B cell (primary cell): ENCODE results near the gene PARN. TPM values are rescaled to one million over a fixed set of nuclear protein-coding genes. Genes with fewer than 3 reads are reported as not detected.

Experiments
- ATAC-seq: fragments of 200-7000 bp; cut with Tn5 transposase; one replicate; pipeline ENCODE4 v1.10.0; 2021; ENCODE audit warnings: low read depth, mild to moderate bottlenecking, moderate number of reproducible peaks, moderate library complexity
- CTCF ChIA-PET: fragments of 350-600 bp; sonication (Branson Sonifier 250); formaldehyde crosslinking; loops from one replicate; lab custom pipeline; 2021; ENCODE audit warnings: antibody characterized with exemption, inconsistent platforms; lab: Charles Lee
- POLR2A ChIA-PET: fragments of 350-600 bp; sonication (Branson Sonifier 250); formaldehyde crosslinking; loops from one replicate; lab custom pipeline; 2021; ENCODE audit warnings: antibody characterized with exemption; lab: Charles Lee
- DNase-seq: peaks from one replicate; pipeline ENCODE4 v3.0.0; 2013
- H2AFZ ChIP-seq: 2 replicates; pipeline ENCODE4 v1.6.1; 2012; ENCODE audit warnings: mild to moderate bottlenecking, low read depth, low read length; ENCODE audit not compliant: insufficient read depth, poor library complexity, severe bottlenecking
- H3K27ac ChIP-seq, 2 donors: 1 replicate in 1 of 2; 2 replicates in 1 of 2; pipeline ENCODE4 v1.5.1; 2012 to 2013; ENCODE audit warnings: low read length in 2 of 2, mild to moderate bottlenecking in 2 of 2, moderate library complexity in 1 of 2
- H3K27me3 ChIP-seq, 4 experiments: fragments of 200-600 bp in 1 of 4; sonication (generic) in 1 of 4; replicated peaks in 1 of 4; 1 replicate in 2 of 4; 2 replicates in 2 of 4; pipeline versions ENCODE4 v1.6.1 to v1.7.0; 2013 to 2016; ENCODE audit warnings: low read length in 3 of 4, mild to moderate bottlenecking in 2 of 4, mixed read lengths in 1 of 4, moderate library complexity in 1 of 4; ENCODE audit not compliant: insufficient read depth in 4 of 4, control insufficient read depth in 3 of 4; ENCODE audit errors: control extremely low read depth in 1 of 4
- H3K36me3 ChIP-seq, 2 experiments: replicated peaks in 1 of 2; 1 replicate in 1 of 2; 2 replicates in 1 of 2; pipeline versions ENCODE4 v1.6.1 to v1.7.1; 2013; ENCODE audit warnings: low read length in 1 of 2; ENCODE audit not compliant: insufficient read depth in 2 of 2, control insufficient read depth in 1 of 2; ENCODE audit errors: control extremely low read depth in 1 of 2, extremely low read depth in 1 of 2
- H3K4me1 ChIP-seq, 2 donors: fragments of 200-600 bp in 1 of 2; sonication (generic) in 1 of 2; 1 replicate in 1 of 2; 2 replicates in 1 of 2; pipeline versions ENCODE4 v1.5.1 to v1.6.1; 2013 to 2017; ENCODE audit warnings: low read length in 2 of 2; ENCODE audit not compliant: control insufficient read depth in 2 of 2, insufficient read depth in 2 of 2
- H3K4me2 ChIP-seq: replicated peaks from 2 replicates; pipeline ENCODE3; 2012; ENCODE audit warnings: mild to moderate bottlenecking, low read depth, low read length; ENCODE audit not compliant: poor library complexity, severe bottlenecking
- H3K4me3 ChIP-seq, 5 experiments: fragments of 200-600 bp in 1 of 5; sonication (generic) in 1 of 5; 1 replicate in 3 of 5; 2 replicates in 2 of 5; pipeline versions ENCODE4 v1.5.1 to v1.7.0; 2011 to 2016; ENCODE audit warnings: low read length in 4 of 5, mild to moderate bottlenecking in 4 of 5, low read depth in 2 of 5, control low read depth in 1 of 5, moderate library complexity in 1 of 5; ENCODE audit not compliant: insufficient read depth in 1 of 5; ENCODE audit errors: control extremely low read depth in 1 of 5, extremely low read depth in 1 of 5
- H3K79me2 ChIP-seq: fragments of 200-600 bp; sonication (generic); one replicate; pipeline ENCODE4 v1.6.0; 2016; ENCODE audit warnings: low read length; ENCODE audit not compliant: control insufficient read depth, insufficient read depth
- H3K9ac ChIP-seq: fragments of 200-600 bp; sonication (generic); 2 replicates; pipeline ENCODE4 v1.6.1; 2017; ENCODE audit warnings: mild to moderate bottlenecking, low read length, moderate library complexity
- H3K9me3 ChIP-seq, 3 donors: one replicate each; pipeline versions ENCODE4 v1.6.1 to v1.7.1; 2013; ENCODE audit warnings: low read length in 2 of 3; ENCODE audit not compliant: control insufficient read depth in 2 of 3, insufficient read depth in 1 of 3; ENCODE audit errors: control extremely low read depth in 1 of 3
- H4K20me1 ChIP-seq: 2 replicates; pipeline ENCODE4 v1.6.0; 2012; ENCODE audit warnings: mild to moderate bottlenecking, low read length; ENCODE audit not compliant: insufficient read depth, control insufficient read depth, poor library complexity, severe bottlenecking
- H3K27ac Mint-ChIP-seq: one replicate; pipeline ENCODE4 v1.8.0; 2021; ENCODE audit warnings: mixed read lengths
- H3K27me3 Mint-ChIP-seq: one replicate; pipeline ENCODE4 v1.8.0; 2021; ENCODE audit warnings: mixed read lengths
- H3K4me1 Mint-ChIP-seq: one replicate; pipeline ENCODE4 v1.8.0; 2021; ENCODE audit warnings: mixed read lengths
- H3K4me3 Mint-ChIP-seq: one replicate; pipeline ENCODE4 v1.8.0; 2021; ENCODE audit warnings: mixed read lengths
- H3K9me3 Mint-ChIP-seq: one replicate; pipeline ENCODE4 v1.8.0; 2022; ENCODE audit warnings: mixed read lengths; ENCODE audit not compliant: insufficient read depth
- EZH2 ChIP-seq: IDR thresholded peaks from 2 replicates; pipeline ENCODE4 v1.6.1; 2012; ENCODE audit warnings: borderline replicate concordance, low read depth, mild to moderate bottlenecking, moderate library complexity, low read length; ENCODE audit not compliant: insufficient read depth, poor library complexity, severe bottlenecking
- WGBS: methylation state at CpG from one replicate; pipeline ENCODE4 v1.1.5; 2013; ENCODE audit warnings: missing lambda C conversion rate; ENCODE audit not compliant: insufficient coverage; 5-methylcytosine and 5-hydroxymethylcytosine counted together
- intact Hi-C: fragments of 100-400 bp; cut with micrococcal nuclease; formaldehyde crosslinking; loops from one replicate; pipeline ENCODE4 v1.10.0; 2022
- polyA plus RNA-seq: library from polyadenylated mRNA; depleted of rRNA; stranded (reverse); fragments of >200 nt; gene quantifications from 2 replicates; pipeline ENCODE4 v1.2.3, GENCODE V29; 2012
- total RNA-seq, 2 donors: library from RNA; stranded (reverse); fragments of 120-200 nt in 1 of 2; gene quantifications; 1 replicate in 1 of 2; 2 replicates in 1 of 2; pipeline versions ENCODE4 v1.2.3 to v1.2.4, GENCODE V29; 2013 to 2022
- TF ChIP-seq, protein P1 (sequence below): fragments of 200-600 bp; IDR thresholded peaks from one replicate; pipeline ENCODE4 v1.8.0; 2022; ENCODE audit warnings: antibody characterized with exemption, mild to moderate bottlenecking

Gene PARN
- total and polyA plus RNA-seq, 2 donors (not counting 1 experiment from before 2014, with no cell fraction given) = 25.3 to 62.2 TPM

DNA sequence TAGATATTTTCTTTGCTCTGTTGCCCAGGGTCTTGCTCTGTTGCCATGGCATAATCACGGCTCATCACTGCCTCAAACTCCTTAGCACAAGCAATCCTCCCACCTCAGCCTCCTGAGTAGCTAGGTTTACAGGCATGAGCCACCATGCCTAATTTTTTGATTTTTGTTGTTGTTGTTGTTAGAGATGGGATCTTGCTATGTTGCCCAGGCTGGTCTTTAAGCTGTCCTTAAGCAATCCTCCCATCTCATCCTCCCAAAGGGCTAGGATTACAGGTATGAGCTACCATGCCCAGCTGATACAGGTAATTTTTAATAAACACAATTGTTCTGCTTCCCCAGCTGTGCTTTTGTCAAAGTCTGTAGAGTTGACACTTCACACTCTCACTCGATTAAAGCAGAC lies 159.3 kb downstream of the PARN start:
- CTCF ChIA-PET = no interaction called here
- Mint-ChIP-seq H3K27ac (no peak overlapping the region), H3K27me3 (no peaks in the 10 kb centered on the region), H3K9me3 (no peaks in the 10 kb centered on the region), H3K4me3 (no peak overlapping the region), H3K4me1 (no peaks in the 10 kb centered on the region)
- 100% methylated on average over 1 of the region's 2 CpGs for WGBS
- intact Hi-C loops = no loop called here
- H3K79me2 ChIP-seq = peaks cover 3% of the 10 kb centered on the region
- H3K27ac ChIP-seq = no peak overlapping the region
- H4K20me1 ChIP-seq = no peaks in the 10 kb centered on the region
- no peak overlapping the region for H3K4me3 ChIP-seq
- no peaks in the 10 kb centered on the region for H3K27me3 ChIP-seq
- no peak overlapping the region for H2AFZ ChIP-seq
- H3K9me3 ChIP-seq = no peaks in the 10 kb centered on the region
- no peak for ATAC-seq
- H3K9ac ChIP-seq = no peak overlapping the region
- POLR2A ChIA-PET = no interaction called here
- H3K4me2 ChIP-seq = no peak overlapping the region
- DNase-seq = no peak
- peaks cover 4% of the 10 kb centered on the region in 2 experiments for H3K36me3 ChIP-seq
- TF ChIP-seq EZH2 = no peak
- TF ChIP-seq, protein P1, sequence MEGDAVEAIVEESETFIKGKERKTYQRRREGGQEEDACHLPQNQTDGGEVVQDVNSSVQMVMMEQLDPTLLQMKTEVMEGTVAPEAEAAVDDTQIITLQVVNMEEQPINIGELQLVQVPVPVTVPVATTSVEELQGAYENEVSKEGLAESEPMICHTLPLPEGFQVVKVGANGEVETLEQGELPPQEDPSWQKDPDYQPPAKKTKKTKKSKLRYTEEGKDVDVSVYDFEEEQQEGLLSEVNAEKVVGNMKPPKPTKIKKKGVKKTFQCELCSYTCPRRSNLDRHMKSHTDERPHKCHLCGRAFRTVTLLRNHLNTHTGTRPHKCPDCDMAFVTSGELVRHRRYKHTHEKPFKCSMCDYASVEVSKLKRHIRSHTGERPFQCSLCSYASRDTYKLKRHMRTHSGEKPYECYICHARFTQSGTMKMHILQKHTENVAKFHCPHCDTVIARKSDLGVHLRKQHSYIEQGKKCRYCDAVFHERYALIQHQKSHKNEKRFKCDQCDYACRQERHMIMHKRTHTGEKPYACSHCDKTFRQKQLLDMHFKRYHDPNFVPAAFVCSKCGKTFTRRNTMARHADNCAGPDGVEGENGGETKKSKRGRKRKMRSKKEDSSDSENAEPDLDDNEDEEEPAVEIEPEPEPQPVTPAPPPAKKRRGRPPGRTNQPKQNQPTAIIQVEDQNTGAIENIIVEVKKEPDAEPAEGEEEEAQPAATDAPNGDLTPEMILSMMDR = no peak
- H3K4me1 ChIP-seq = no peaks in the 10 kb centered on the region

DNA sequence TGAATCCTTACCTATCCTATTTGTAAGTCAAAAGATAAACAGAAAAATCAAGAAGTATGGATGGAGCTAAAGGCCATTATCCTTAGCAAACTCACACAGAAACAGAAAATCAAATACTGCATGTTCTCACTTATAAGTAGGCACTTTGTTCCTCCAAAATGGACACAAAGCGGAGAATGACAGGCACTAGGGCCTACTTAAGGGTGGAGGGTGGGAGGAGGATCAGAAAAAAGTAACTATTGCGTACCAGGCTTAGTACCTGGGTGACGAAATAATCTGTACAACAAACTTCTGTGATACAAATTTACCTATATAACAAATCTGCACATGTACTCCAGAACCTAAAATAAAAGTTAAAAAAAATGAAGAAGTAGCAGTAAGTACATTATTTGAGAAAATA lies 164.3 kb downstream of the PARN start:
- intact Hi-C loops = no loop called here

More for the DNA sequence above, 164.3 kb downstream of the PARN start:
- peaks cover 2 to 3% of the 10 kb centered on the region in 2 experiments for H3K36me3 ChIP-seq
- H3K79me2 ChIP-seq = no peaks in the 10 kb centered on the region
- no peak overlapping the region for H3K4me2 ChIP-seq
- no peak for DNase-seq
- ChIA-PET CTCF (no interaction called here), POLR2A (no interaction called here)
- H3K9me3 ChIP-seq = peaks cover 0 to 17% (median 6%) of the 10 kb centered on the region in 3 donors
- peaks cover 11% of the 10 kb centered on the region for H4K20me1 ChIP-seq
- Mint-ChIP-seq H3K27me3 (no peaks in the 10 kb centered on the region), H3K4me1 (no peaks in the 10 kb centered on the region), H3K4me3 (no peak overlapping the region), H3K9me3 (no peaks in the 10 kb centered on the region), H3K27ac (no peak overlapping the region)
- H3K27me3 ChIP-seq = no peaks in the 10 kb centered on the region
- no peak overlapping the region for H3K9ac ChIP-seq
- no peak for ATAC-seq
- no peak overlapping the region for H3K27ac ChIP-seq
- no peaks in the 10 kb centered on the region for H3K4me1 ChIP-seq
- no CpG with 5 or more reads among the region's 3 CpGs for WGBS
- no peak overlapping the region for H2AFZ ChIP-seq
- TF ChIP-seq EZH2 = no peak
- TF ChIP-seq, protein P1 = no peak
- H3K4me3 ChIP-seq = no peak overlapping the region
